Esophagus muscularis mucosa (tissue), 4 donors: ENCODE results near the gene EEPD1.

Experiments used
- EP300 ChIP-seq: sonication (generic); formaldehyde crosslinking; IDR thresholded peaks from one replicate; pipeline ENCODE4 v1.6.1; 2017; ENCODE audit warnings: antibody characterized with exemption
- POLR2A ChIP-seq: fragments of 450-650 bp; IDR thresholded peaks from one replicate; pipeline ENCODE4 v1.6.1; 2017; ENCODE audit warnings: antibody characterized with exemption, moderate library complexity, mild to moderate bottlenecking, low read depth
- POLR2AphosphoS5 ChIP-seq, 2 donors: sonication (generic); formaldehyde crosslinking; IDR thresholded peaks; one replicate each; pipeline ENCODE4 v1.6.1; 2017; ENCODE audit warnings: antibody characterized with exemption in 2 of 2
- TF ChIP-seq, protein P1 (sequence below), 3 experiments: fragments of 200-600 bp in 2 of 3; fragments of 450-650 bp in 1 of 3; sonication (generic) in 2 of 3; IDR thresholded peaks; one replicate each; pipeline ENCODE4 v1.5.1; 2017 to 2019; ENCODE audit warnings: antibody characterized with exemption in 3 of 3, mild to moderate bottlenecking in 2 of 3, moderate library complexity in 1 of 3

DNA sequence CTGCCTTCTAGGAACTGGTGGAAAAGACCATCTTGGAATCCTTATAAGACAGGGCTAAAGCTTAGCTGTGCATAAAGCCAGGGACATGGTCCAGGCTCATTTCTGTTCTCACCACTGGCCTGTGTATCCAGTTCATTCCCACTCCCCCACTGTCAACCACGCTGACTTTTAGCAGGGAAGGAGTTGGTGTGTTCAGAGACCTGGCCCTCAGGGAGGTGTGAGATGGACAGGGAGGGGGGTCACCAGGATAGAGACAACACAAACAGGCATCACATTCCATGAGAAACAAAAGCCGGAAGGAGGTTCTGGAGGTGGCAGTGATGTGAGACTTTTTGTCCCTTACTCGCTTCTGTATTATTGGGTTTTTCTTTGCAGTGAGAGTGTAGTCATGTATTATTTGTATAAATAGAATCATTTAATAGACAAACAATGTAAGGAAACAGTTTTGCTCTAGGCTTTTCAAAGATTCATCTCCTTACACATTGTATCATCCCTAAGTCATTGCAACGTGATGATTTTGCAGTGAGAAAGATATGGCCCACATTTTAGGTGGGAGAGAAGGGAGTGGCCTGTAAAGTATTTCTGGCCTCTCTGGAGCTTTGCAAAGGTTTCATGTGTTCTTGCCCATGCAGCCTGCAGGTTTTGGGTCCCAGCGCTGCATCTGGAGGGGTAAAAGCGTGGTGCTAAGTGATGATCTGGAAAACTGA, 52.0 kb downstream of the EEPD1 start:
- TF ChIP-seq POLR2A (no peak), POLR2AphosphoS5 (IDR thresholded peaks at IDR 0.05) (no peak), EP300 (no peak)
- TF ChIP-seq, protein P1, sequence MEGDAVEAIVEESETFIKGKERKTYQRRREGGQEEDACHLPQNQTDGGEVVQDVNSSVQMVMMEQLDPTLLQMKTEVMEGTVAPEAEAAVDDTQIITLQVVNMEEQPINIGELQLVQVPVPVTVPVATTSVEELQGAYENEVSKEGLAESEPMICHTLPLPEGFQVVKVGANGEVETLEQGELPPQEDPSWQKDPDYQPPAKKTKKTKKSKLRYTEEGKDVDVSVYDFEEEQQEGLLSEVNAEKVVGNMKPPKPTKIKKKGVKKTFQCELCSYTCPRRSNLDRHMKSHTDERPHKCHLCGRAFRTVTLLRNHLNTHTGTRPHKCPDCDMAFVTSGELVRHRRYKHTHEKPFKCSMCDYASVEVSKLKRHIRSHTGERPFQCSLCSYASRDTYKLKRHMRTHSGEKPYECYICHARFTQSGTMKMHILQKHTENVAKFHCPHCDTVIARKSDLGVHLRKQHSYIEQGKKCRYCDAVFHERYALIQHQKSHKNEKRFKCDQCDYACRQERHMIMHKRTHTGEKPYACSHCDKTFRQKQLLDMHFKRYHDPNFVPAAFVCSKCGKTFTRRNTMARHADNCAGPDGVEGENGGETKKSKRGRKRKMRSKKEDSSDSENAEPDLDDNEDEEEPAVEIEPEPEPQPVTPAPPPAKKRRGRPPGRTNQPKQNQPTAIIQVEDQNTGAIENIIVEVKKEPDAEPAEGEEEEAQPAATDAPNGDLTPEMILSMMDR (IDR thresholded peaks at IDR 0.05) = no peak
